KMS-11 (cell line): ENCODE data around the gene HDAC4.

Experiments
- H2AFZ ChIP-seq: fragments of 200-600 bp; sonication (generic); 2 replicates; pipeline ENCODE4 v1.6.1; 2016; ENCODE audit warnings: antibody characterized with exemption, mixed run types, low read depth
- H3K27ac ChIP-seq: fragments of 200-600 bp; sonication (generic); 2 replicates; pipeline ENCODE4 v1.6.1; 2016; ENCODE audit warnings: mild to moderate bottlenecking, mixed run types
- H3K27me3 ChIP-seq: fragments of 200-600 bp; sonication (generic); 2 replicates; pipeline ENCODE4 v1.6.1; 2017; ENCODE audit warnings: mild to moderate bottlenecking, low read depth, mixed run types, moderate library complexity; ENCODE audit not compliant: insufficient read depth
- H3K36me3 ChIP-seq: fragments of 200-600 bp; sonication (generic); 2 replicates; pipeline ENCODE4 v1.6.1; 2017; ENCODE audit warnings: mild to moderate bottlenecking, mixed run types; ENCODE audit not compliant: insufficient read depth
- H3K4me1 ChIP-seq: fragments of 200-600 bp; sonication (generic); 2 replicates; pipeline ENCODE4 v1.6.1; 2016; ENCODE audit warnings: mild to moderate bottlenecking, low read depth, mixed run types; ENCODE audit not compliant: poor library complexity, severe bottlenecking
- H3K4me2 ChIP-seq: fragments of 200-600 bp; sonication (generic); 2 replicates; pipeline ENCODE4 v1.7.0; 2016; ENCODE audit warnings: mild to moderate bottlenecking, mixed run types
- H3K4me3 ChIP-seq: fragments of 200-600 bp; sonication (generic); IDR thresholded peaks from 2 replicates; pipeline ENCODE4 v1.6.1; 2017; ENCODE audit warnings: low read depth, low read length, mixed read lengths; ENCODE audit not compliant: insufficient read depth
- H3K79me2 ChIP-seq: fragments of 200-600 bp; sonication (generic); 2 replicates; pipeline ENCODE4 v1.6.1; 2016; ENCODE audit warnings: low read depth, mixed run types; ENCODE audit not compliant: insufficient read depth
- H3K9ac ChIP-seq: fragments of 200-600 bp; sonication (generic); 2 replicates; pipeline ENCODE4 v1.6.1; 2016; ENCODE audit warnings: mild to moderate bottlenecking, mixed run types
- H4K20me1 ChIP-seq: fragments of 200-600 bp; sonication (generic); 2 replicates; pipeline ENCODE4 v1.6.1; 2016; ENCODE audit warnings: mild to moderate bottlenecking, mixed run types; ENCODE audit not compliant: insufficient read depth
- TF ChIP-seq, protein P1 (sequence below): fragments of 200-600 bp; sonication (generic); conservative IDR thresholded peaks from 2 replicates; pipeline ENCODE4 v1.6.1; 2017; ENCODE audit warnings: low read depth, mild to moderate bottlenecking, antibody characterized with exemption, low read length, moderate library complexity, mixed read lengths

The HDAC4 gene

DNA sequence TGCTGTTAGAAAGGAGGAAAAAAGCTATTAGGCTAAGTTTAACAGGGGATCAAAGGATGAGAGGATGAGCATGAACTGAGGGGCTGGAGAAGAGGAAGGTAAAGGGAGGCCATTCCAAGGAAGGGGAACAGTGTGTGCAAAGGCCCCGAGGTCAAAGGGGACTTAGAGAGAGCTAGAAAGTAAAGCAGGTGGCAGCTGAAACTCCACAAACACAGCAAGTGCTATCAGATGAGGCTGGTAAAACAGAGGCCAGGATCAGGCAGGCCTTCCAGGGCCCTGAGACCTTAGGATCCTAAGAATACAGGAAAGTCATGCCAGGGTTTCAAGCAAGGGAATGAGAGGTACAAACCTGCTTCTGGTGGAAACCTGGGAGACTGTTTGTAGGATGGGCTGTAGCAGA lies 5.8 kb downstream of the HDAC4 start:
- no peak overlapping the region for H2AFZ ChIP-seq
- TF ChIP-seq, protein P1, sequence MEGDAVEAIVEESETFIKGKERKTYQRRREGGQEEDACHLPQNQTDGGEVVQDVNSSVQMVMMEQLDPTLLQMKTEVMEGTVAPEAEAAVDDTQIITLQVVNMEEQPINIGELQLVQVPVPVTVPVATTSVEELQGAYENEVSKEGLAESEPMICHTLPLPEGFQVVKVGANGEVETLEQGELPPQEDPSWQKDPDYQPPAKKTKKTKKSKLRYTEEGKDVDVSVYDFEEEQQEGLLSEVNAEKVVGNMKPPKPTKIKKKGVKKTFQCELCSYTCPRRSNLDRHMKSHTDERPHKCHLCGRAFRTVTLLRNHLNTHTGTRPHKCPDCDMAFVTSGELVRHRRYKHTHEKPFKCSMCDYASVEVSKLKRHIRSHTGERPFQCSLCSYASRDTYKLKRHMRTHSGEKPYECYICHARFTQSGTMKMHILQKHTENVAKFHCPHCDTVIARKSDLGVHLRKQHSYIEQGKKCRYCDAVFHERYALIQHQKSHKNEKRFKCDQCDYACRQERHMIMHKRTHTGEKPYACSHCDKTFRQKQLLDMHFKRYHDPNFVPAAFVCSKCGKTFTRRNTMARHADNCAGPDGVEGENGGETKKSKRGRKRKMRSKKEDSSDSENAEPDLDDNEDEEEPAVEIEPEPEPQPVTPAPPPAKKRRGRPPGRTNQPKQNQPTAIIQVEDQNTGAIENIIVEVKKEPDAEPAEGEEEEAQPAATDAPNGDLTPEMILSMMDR = no peak
- H3K4me1 ChIP-seq = peaks cover 11% of the 10 kb centered on the region
- H3K9ac ChIP-seq = no peak overlapping the region
- no peaks in the 10 kb centered on the region for H3K27me3 ChIP-seq
- no peak overlapping the region for H3K27ac ChIP-seq
- no peak overlapping the region for H3K4me2 ChIP-seq
- peaks cover 74% of the 10 kb centered on the region for H3K79me2 ChIP-seq
- no peak overlapping the region for H3K4me3 ChIP-seq
- H3K36me3 ChIP-seq = no peaks in the 10 kb centered on the region
- no peaks in the 10 kb centered on the region for H4K20me1 ChIP-seq

DNA sequence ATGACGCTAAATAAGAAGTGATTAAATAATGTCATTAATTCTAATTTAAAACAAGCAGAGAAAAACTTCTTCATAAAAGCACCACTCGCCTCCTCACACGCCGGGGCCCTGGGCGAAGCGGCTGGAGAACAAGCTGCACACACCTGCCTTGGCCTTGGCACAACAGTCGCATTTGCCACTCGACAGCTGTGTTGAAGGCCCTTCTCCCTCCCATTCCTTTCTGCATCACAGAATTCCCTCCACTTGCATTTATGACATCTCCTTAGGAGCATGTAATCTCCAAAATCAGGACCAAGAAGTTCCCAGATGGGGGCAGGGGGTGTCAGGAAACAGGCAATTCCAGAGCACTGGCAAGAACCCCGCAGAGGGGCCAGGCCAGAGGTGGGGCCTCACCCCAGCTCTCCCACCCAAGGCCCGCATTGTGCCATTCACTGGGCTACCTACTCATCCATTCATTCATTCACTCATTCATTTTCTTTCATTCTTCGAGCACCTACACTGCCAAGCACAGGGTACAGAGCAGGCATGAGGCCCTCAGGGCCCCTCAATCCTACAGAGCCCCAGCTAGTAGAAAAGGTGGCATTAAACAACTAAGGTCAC lies 6.4 kb downstream of the HDAC4 start:
- Histone ChIP-seq H3K36me3 (no peaks in the 10 kb centered on the region), H2AFZ (no peak overlapping the region), H3K27ac (no peak overlapping the region), H3K4me3 (no peak overlapping the region), H3K9ac (no peak overlapping the region), H4K20me1 (no peaks in the 10 kb centered on the region), H3K4me1 (peaks cover 11% of the 10 kb centered on the region), H3K27me3 (no peaks in the 10 kb centered on the region), H3K79me2 (peaks cover 75% of the 10 kb centered on the region), H3K4me2 (no peak overlapping the region)
- TF ChIP-seq, protein P1 = no peak

DNA sequence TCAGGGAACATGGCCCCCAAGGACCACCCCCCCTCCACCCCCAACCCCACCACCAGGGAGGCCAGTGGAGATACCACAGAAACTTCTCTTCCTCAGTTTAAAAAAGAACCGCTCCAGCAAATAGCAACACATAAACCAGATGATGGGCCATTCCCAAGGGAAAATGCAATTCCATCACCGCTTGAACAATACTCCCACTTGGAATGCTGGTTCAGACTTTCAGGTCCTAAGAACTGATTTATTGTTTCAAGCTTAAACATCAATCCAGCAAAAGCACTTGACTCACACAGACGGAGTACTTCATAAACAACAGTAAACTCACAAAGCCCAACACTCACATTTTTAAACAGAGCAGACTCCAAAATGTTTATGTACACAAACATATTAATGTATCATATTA lies 6.9 kb downstream of the HDAC4 start:
- Histone ChIP-seq H3K9ac (no peak overlapping the region), H2AFZ (no peak overlapping the region), H3K79me2 (peaks cover 72% of the 10 kb centered on the region), H3K27ac (no peak overlapping the region), H3K4me1 (peaks cover 7% of the 10 kb centered on the region), H4K20me1 (no peaks in the 10 kb centered on the region), H3K4me2 (no peak overlapping the region), H3K36me3 (no peaks in the 10 kb centered on the region), H3K27me3 (no peaks in the 10 kb centered on the region), H3K4me3 (no peak overlapping the region)
- TF ChIP-seq, protein P1 = no peak

DNA sequence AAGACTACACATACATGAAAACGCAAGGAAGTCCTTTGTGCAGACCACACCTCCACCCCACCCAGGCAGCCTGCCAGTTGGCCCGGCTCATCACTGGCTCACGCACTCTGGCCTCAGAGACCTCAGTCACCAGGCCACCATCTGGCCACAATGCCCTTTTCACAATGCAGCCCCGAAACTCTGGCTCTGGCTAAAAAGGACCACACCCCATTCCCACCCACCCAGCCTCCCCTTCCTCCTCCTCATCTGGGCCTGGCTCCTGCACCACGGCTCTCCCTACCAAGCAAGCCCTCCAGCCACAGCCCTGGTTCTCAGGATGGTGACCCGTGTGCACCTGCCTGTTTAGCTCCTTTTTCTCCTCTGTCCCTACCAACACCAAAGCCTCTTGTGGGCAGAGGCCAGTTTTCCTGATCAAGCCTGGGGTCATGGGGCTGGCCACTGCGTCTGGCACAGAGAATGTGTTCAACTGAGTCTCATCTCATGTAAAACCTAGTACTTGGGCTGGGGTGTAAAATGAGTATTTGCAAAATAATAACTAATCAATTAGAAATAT lies 7.4 kb downstream of the HDAC4 start:
- Histone ChIP-seq H3K27ac (no peak overlapping the region), H3K4me2 (no peak overlapping the region), H3K9ac (no peak overlapping the region), H3K4me1 (peaks cover 4% of the 10 kb centered on the region), H3K27me3 (no peaks in the 10 kb centered on the region), H3K4me3 (no peak overlapping the region), H4K20me1 (no peaks in the 10 kb centered on the region), H2AFZ (no peak overlapping the region), H3K36me3 (no peaks in the 10 kb centered on the region), H3K79me2 (peaks cover 67% of the 10 kb centered on the region)
- TF ChIP-seq, protein P1 = no peak
